Motor neuron (in vitro differentiated cells): ENCODE measurements around the gene ZNF235. TPM values are rescaled to one million over a fixed set of nuclear protein-coding genes. Genes with fewer than 3 reads are reported as not detected.
"Not testable (repeated sequence)": the region's sequence is repeated elsewhere in the genome, so short reads cannot be mapped to it uniquely, and the experiment has no call there.

Source experiments
- ATAC-seq, 8 experiments: fragments of 200-7000 bp; cut with Tn5 transposase; replicated peaks in 6 of 8; 2 replicates each; pipeline ENCODE4 v1.8.0; 2021; ENCODE audit warnings: mild to moderate bottlenecking in 8 of 8, moderate library complexity in 8 of 8
- H3K27ac ChIP-seq, 2 donors: fragments of 250-450 bp; sonication (Bioruptor Pico); 2 replicates each; pipeline ENCODE4 v1.9.0; 2021; ENCODE audit warnings: antibody characterized with exemption in 2 of 2, mild to moderate bottlenecking in 2 of 2, moderate library complexity in 1 of 2
- H3K4me1 ChIP-seq, 2 donors: fragments of 250-450 bp; sonication (Bioruptor Pico); replicated peaks in 1 of 2; 2 replicates each; pipeline ENCODE4 v1.6.1; 2021; ENCODE audit warnings: antibody characterized with exemption in 2 of 2, mild to moderate bottlenecking in 2 of 2, moderate library complexity in 1 of 2
- H3K4me3 ChIP-seq, 5 donors: fragments of 250-450 bp; sonication (Bioruptor Pico); 2 replicates each; pipeline ENCODE4 v1.9.0; 2021; ENCODE audit warnings: antibody characterized with exemption in 5 of 5, mild to moderate bottlenecking in 5 of 5, moderate library complexity in 4 of 5
- WGBS, 10 experiments: fragments of 450-650 bp; shearing (Covaris generic); methylation state at CpG; one replicate each; pipeline ENCODE4 v1.0.0; 2022; 5-methylcytosine and 5-hydroxymethylcytosine counted together
- in situ Hi-C, 9 experiments: fragments of 400-800 bp; cut with MboI; loops; one replicate each; pipeline ENCODE4 v1.15.0; 2021; ENCODE audit warnings: low sequenced_read_pairs in 9 of 9, low pct_unique_long_range_greater_than_20kb in 2 of 9; ENCODE audit not compliant: unreplicated experiment in 9 of 9
- total RNA-seq, 8 experiments: library from RNA; unstranded; fragments of 300-600 nt; gene quantifications; 2 replicates each; pipeline versions ENCODE4 v1.2.3 to v1.2.4, GENCODE V29; 2022

Gene ZNF235
- total RNA-seq, 8 experiments from 2014 or later = 5.4 to 12.3 (median 8.1) TPM

GRCh38 chr19:44303320-44303719 lies 1.5 kb downstream of the ZNF235 start:
- in situ Hi-C loops = no loop called here
- 11 to 56% (median 45%) methylated on average over 1 to 4 of the region's 4 CpGs; no CpG with 5 or more reads in 3 of the 10 experiments for WGBS, 10 experiments
- Histone ChIP-seq H3K4me1 (no peaks in the 10 kb centered on the region), H3K27ac (no peak overlapping the region), H3K4me3 (peak overlapping the region in 2 of 5 donors; percentile 57 to 59)
- no peak for ATAC-seq

GRCh38 chr19:44284968-44285367 lies 19.9 kb downstream of the ZNF235 start:
- ATAC-seq = no peak
- 50 to 94% (median 80%) methylated on average over 1 to 4 of the region's 4 CpGs; no CpG with 5 or more reads in 3 of the 10 experiments for WGBS, 10 experiments

GRCh38 chr19:44282846-44283245 lies 22.0 kb downstream of the ZNF235 start:
- peak in 1 of 8 experiments; percentile 36 for ATAC-seq
- in situ Hi-C loops = no loop called here
- no peaks in the 10 kb centered on the region for H3K4me1 ChIP-seq
- 50 to 100% (median 100%) methylated on average over 1 to 3 of the region's 3 CpGs; no CpG with 5 or more reads in 5 of the 10 experiments for WGBS, 10 experiments
- H3K4me3 ChIP-seq = no peak overlapping the region
- no peak overlapping the region for H3K27ac ChIP-seq

More at GRCh38 chr19:44284968-44285367, 19.9 kb downstream of the ZNF235 start:
- H3K27ac ChIP-seq = no peak overlapping the region
- H3K4me1 ChIP-seq = no peaks in the 10 kb centered on the region
- H3K4me3 ChIP-seq = no peak overlapping the region
- in situ Hi-C loops = no loop called here

- Histone ChIP-seq H3K27ac (no peak overlapping the region), H3K4me3 (no peak overlapping the region), H3K4me1 (no peaks in the 10 kb centered on the region)
- WGBS, 10 experiments = 69 to 100% (median 94%) methylated on average over 3 to 8 of the region's 10 CpGs; no CpG with 5 or more reads in 2 of the 10 experiments
- in situ Hi-C loops = no loop called here
- no peak for ATAC-seq
Measured at GRCh38 chr19:44280916-44281315, 23.9 kb downstream of the ZNF235 start.

- WGBS, 10 experiments = 3 to 100% (median 82%) methylated on average over 2 to 4 of the region's 4 CpGs
- Histone ChIP-seq H3K27ac (no peak overlapping the region), H3K4me1 (no peaks in the 10 kb centered on the region), H3K4me3 (no peak overlapping the region)
- in situ Hi-C loops = no loop called here
- peak in 1 of 8 experiments; percentile 49 for ATAC-seq
Measured at GRCh38 chr19:44278181-44278690, 26.6 kb downstream of the ZNF235 start.

- in situ Hi-C loops = no loop called here
- WGBS, 10 experiments = 9 to 100% (median 52%) methylated on average over 1 of the region's 1 CpG; no CpG with 5 or more reads in 2 of the 10 experiments
- no peak for ATAC-seq
- H3K27ac ChIP-seq = no peak overlapping the region
- no peak overlapping the region for H3K4me3 ChIP-seq
- H3K4me1 ChIP-seq = no peaks in the 10 kb centered on the region
Measured at GRCh38 chr19:44277331-44277730, 27.5 kb downstream of the ZNF235 start.

- Histone ChIP-seq H3K27ac (no peak overlapping the region), H3K4me3 (no peak overlapping the region), H3K4me1 (no peaks in the 10 kb centered on the region)
- 31 to 100% (median 75%) methylated on average over 1 to 6 of the region's 6 CpGs; no CpG with 5 or more reads in 1 of the 10 experiments for WGBS, 10 experiments
- in situ Hi-C loops = no loop called here
- ATAC-seq = no peak
Measured at GRCh38 chr19:44260695-44261446, 44.0 kb downstream of the ZNF235 start.

GRCh38 chr19:44260343-44260681 lies 44.5 kb downstream of the ZNF235 start:
- 0 to 96% (median 45%) methylated on average over 1 to 7 of the region's 7 CpGs; no CpG with 5 or more reads in 2 of the 10 experiments for WGBS, 10 experiments
- Histone ChIP-seq H3K4me1 (no peaks in the 10 kb centered on the region), H3K4me3 (peak overlapping the region in 1 of 5 donors; percentile 33), H3K27ac (no peak overlapping the region)
- in situ Hi-C loops = no loop called here
- ATAC-seq = peak in 3 of 8 experiments; percentile 6 to 21 (median 7)

GRCh38 chr19:44258835-44259413 lies 45.9 kb downstream of the ZNF235 start:
- Histone ChIP-seq H3K27ac (no peak overlapping the region), H3K4me1 (no peaks in the 10 kb centered on the region), H3K4me3 (no peak overlapping the region)
- WGBS, 10 experiments = 23 to 100% (median 84%) methylated on average over 1 to 2 of the region's 2 CpGs; no CpG with 5 or more reads in 1 of the 10 experiments
- ATAC-seq = no peak
- in situ Hi-C loops = no loop called here

GRCh38 chr19:44258136-44258535 lies 46.7 kb downstream of the ZNF235 start:
- no peak overlapping the region for H3K4me3 ChIP-seq
- H3K4me1 ChIP-seq = no peaks in the 10 kb centered on the region
- 23 to 100% (median 100%) methylated on average over 1 of the region's 1 CpG; no CpG with 5 or more reads in 1 of the 10 experiments for WGBS, 10 experiments
- in situ Hi-C loops = no loop called here
- H3K27ac ChIP-seq = no peak overlapping the region
- ATAC-seq = no peak

GRCh38 chr19:44255705-44256411 lies 49.0 kb downstream of the ZNF235 start:
- H3K4me1 ChIP-seq = no peaks in the 10 kb centered on the region
- no peak overlapping the region for H3K4me3 ChIP-seq
- in situ Hi-C loops = no loop called here
- ATAC-seq = no peak
- no peak overlapping the region for H3K27ac ChIP-seq

- Histone ChIP-seq H3K27ac (no peak overlapping the region), H3K4me3 (no peak overlapping the region), H3K4me1 (no peaks in the 10 kb centered on the region)
- WGBS, 10 experiments = 60 to 100% (median 96%) methylated on average over 1 to 2 of the region's 2 CpGs; no CpG with 5 or more reads in 1 of the 10 experiments
- no peak for ATAC-seq
- in situ Hi-C loops = no loop called here
Measured at GRCh38 chr19:44254496-44254895, 50.3 kb downstream of the ZNF235 start.

- H3K4me1 ChIP-seq, in situ Hi-C loops, H3K4me3 ChIP-seq, ATAC-seq, H3K27ac ChIP-seq: not testable (repeated sequence)
- 80 to 100% (median 86%) methylated on average over 1 to 2 of the region's 2 CpGs; no CpG with 5 or more reads in 3 of the 10 experiments for WGBS, 10 experiments
Measured at GRCh38 chr19:44253392-44253791, 51.4 kb downstream of the ZNF235 start.
